HG03354 (cell line): ENCODE results near the gene MMP13.
"Not testable (repeated sequence)": the region's sequence is repeated elsewhere in the genome, so short reads cannot be mapped to it uniquely, and the experiment has no call there.

Experiments used
- ATAC-seq: cut with Tn5 transposase; IDR thresholded peaks from one replicate; pipeline ENCODE4 v1.9.1; 2021; ENCODE audit warnings: mild to moderate bottlenecking; ENCODE audit not compliant: unreplicated experiment, poor library complexity, severe bottlenecking

The MMP13 gene

DNA sequence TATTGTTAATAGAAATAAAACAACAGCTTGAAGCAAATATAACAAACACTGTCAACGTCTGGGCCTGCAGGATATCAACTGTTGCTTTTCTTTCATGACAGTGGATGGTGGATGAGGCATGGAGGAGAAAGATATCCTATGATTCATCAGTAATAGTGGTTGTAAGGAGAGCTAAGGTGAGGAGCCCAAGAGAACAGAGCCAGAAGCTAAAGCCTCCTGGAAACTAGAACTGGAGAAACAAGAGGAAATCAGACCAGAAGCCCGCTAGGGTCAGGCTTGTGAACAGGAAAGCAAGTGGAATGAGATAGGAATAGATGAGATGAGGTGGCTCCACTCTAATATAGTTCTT is 43.1 kb downstream of the MMP13 start:
- no peak for ATAC-seq

DNA sequence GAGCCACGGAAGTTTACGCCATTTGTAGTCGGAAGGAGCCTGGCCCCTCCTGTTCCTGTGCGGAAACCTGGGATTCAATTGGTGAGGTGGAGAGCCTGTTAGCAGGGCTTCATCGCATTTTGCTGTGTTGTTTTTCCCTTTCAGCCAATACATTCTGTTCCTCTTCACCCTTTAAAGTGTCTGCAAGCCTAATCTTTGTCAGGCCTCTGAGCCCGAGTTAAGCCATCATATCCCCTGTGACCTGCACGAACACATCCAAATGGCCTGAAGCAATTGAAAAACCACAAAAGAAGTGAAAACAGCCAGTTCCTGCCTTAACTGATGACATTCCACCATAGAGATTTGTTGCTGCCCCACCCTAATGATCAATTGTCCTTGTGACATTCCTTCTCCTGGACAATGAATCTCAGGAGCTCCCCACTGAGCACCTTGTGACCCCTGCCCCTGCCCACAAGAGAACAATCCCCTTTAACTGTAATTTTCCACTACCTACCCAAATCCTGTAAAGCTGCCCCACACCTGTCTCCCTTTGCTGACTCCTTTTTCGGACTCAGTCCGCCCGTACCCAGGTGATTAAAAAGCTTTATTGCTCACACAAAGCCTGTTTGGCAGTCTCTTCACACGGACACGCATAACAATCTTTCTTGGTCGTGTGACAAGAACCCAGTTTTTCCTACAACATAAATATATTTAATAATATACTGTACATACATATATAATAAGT is 43.6 kb downstream of the MMP13 start:
- ATAC-seq = no peak

DNA sequence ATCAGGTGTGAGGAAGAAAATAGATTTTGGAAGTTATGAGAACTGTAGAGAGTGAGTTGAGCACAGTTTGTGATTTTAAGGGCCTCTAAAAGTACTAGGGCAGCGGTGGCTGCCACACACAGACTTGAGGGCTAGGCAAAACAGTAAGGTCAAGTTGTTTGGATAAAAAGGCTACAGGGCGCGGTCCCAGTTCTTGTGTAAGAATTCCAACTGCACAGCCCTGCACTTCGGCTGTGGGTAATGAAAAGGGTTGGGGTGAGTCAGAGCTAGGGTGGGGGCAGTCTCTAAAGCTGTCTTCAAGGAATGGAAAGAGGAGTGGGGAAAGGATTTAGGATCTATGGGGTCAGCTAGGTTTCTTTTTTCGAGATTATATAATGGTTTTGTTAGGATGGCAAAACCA is 49.7 kb downstream of the MMP13 start:
- not testable (repeated sequence) for ATAC-seq

DNA sequence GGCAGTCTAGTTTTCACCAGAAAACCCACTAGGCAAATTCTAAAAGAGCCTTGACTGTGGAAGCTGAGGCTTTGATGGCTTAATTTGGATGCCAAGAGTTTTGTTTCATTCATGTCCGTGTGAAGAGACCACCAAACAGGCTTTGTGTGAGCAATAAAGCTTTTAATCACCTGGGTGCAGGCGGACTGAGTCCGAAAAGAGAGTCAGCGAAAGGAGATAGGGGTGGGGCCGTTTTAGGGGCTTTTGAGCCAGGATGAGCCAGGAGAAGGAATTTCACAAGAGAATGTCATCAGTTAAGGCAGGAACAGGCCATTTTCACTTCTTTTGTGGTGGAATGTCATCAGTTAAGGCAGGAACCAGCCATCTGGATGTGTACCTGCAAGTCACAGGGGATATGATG is 51.6 kb downstream of the MMP13 start:
- ATAC-seq = not testable (repeated sequence)

DNA sequence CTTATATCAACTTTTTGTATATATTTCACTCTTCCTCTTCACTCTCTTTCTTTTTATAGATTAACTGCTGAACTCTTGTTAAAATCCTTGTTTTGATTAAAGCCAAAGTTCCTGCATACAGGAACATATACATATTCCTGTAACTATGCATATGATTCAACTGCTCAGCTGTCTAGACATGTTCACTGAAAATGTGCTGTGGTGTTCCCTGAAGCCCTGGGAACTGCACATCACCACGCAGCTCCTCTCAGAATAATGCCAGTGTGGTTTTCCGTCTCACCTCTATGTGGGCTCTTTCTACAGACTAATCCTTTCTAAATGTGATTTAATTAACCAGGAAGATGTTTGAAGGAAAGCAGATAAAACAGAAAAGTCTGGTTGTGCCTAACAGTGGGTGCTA is 55.2 kb downstream of the MMP13 start:
- no peak for ATAC-seq
